Subcutaneous abdominal adipose tissue (tissue), 5 donors: Measurements from ENCODE around the gene GMEB2.
"Not testable (repeated sequence)": the region's sequence is repeated elsewhere in the genome, so short reads cannot be mapped to it uniquely, and the experiment has no call there.

Source experiments
- H3K27ac ChIP-seq: one replicate; pipeline ENCODE4 v1.7.0; 2013; ENCODE audit warnings: low read depth, mild to moderate bottlenecking, inconsistent platforms, low read length, moderate library complexity
- H3K27me3 ChIP-seq, 5 donors: one replicate each; pipeline ENCODE4 v1.7.0; 2013; ENCODE audit warnings: low read length in 5 of 5, inconsistent platforms in 1 of 5; ENCODE audit not compliant: control insufficient read depth in 5 of 5, insufficient read depth in 4 of 5
- H3K36me3 ChIP-seq, 5 donors: one replicate each; pipeline ENCODE4 v1.7.0; 2013; ENCODE audit warnings: low read length in 5 of 5; ENCODE audit not compliant: control insufficient read depth in 5 of 5, insufficient read depth in 5 of 5
- H3K4me1 ChIP-seq, 5 donors: one replicate each; pipeline ENCODE4 v1.7.0; 2013; ENCODE audit warnings: low read length in 5 of 5, mild to moderate bottlenecking in 3 of 5, moderate library complexity in 1 of 5; ENCODE audit not compliant: control insufficient read depth in 5 of 5, insufficient read depth in 5 of 5
- H3K4me3 ChIP-seq, 5 donors: one replicate each; pipeline ENCODE4 v1.7.0; 2013; ENCODE audit warnings: low read length in 5 of 5, low read depth in 1 of 5
- H3K9ac ChIP-seq, 5 donors: one replicate each; pipeline ENCODE4 v1.7.0; 2013; ENCODE audit warnings: low read length in 5 of 5, mild to moderate bottlenecking in 4 of 5, moderate library complexity in 3 of 5
- H3K9me3 ChIP-seq, 5 donors: one replicate each; pipeline ENCODE4 v1.7.0; 2013; ENCODE audit warnings: low read length in 5 of 5; ENCODE audit not compliant: control insufficient read depth in 5 of 5
- donor health status: healthy.
- donor health status: healthy.
- donor health status: healthy.
- donor health status: healthy.
- donor health status: healthy.

GMEB2 gene

GRCh38 chr20:63601679-63602078, 25.2 kb downstream of the GMEB2 start:
- not testable (repeated sequence) for H3K27ac ChIP-seq, H3K4me1 ChIP-seq, H3K9me3 ChIP-seq, H3K4me3 ChIP-seq, H3K27me3 ChIP-seq, H3K9ac ChIP-seq
- peaks cover 0 to 64% (median 53%) of the 10 kb centered on the region in 5 donors for H3K36me3 ChIP-seq

- no peak overlapping the region for H3K9ac ChIP-seq
- H3K4me1 ChIP-seq: peaks cover 0 to under 1% (median 0%) of the 10 kb centered on the region in 5 donors
- no peaks in the 10 kb centered on the region for H3K27me3 ChIP-seq
- H3K27ac ChIP-seq: no peak overlapping the region
- H3K36me3 ChIP-seq: peaks cover 0 to 78% (median 64%) of the 10 kb centered on the region in 5 donors
- no peak overlapping the region for H3K4me3 ChIP-seq
- H3K9me3 ChIP-seq: no peaks in the 10 kb centered on the region
Observed at GRCh38 chr20:63599396-63600050, 27.4 kb downstream of the GMEB2 start.

GRCh38 chr20:63598479-63599395, 28.2 kb downstream of the GMEB2 start:
- H3K27ac ChIP-seq: no peak overlapping the region
- peaks cover 0 to 5% (median 0%) of the 10 kb centered on the region in 5 donors for H3K4me1 ChIP-seq
- peaks cover 0 to 75% (median 63%) of the 10 kb centered on the region in 5 donors for H3K36me3 ChIP-seq
- no peak overlapping the region for H3K9ac ChIP-seq
- no peak overlapping the region for H3K4me3 ChIP-seq
- H3K9me3 ChIP-seq: no peaks in the 10 kb centered on the region
- no peaks in the 10 kb centered on the region for H3K27me3 ChIP-seq

- peaks cover 0 to 5% (median 0%) of the 10 kb centered on the region in 5 donors for H3K4me1 ChIP-seq
- H3K9me3 ChIP-seq: no peaks in the 10 kb centered on the region
- no peak overlapping the region for H3K9ac ChIP-seq
- H3K27me3 ChIP-seq: no peaks in the 10 kb centered on the region
- peaks cover 0 to 76% (median 67%) of the 10 kb centered on the region in 5 donors for H3K36me3 ChIP-seq
- no peak overlapping the region for H3K4me3 ChIP-seq
- no peak overlapping the region for H3K27ac ChIP-seq
Observed at GRCh38 chr20:63597651-63598478, 29.0 kb downstream of the GMEB2 start.

DNA sequence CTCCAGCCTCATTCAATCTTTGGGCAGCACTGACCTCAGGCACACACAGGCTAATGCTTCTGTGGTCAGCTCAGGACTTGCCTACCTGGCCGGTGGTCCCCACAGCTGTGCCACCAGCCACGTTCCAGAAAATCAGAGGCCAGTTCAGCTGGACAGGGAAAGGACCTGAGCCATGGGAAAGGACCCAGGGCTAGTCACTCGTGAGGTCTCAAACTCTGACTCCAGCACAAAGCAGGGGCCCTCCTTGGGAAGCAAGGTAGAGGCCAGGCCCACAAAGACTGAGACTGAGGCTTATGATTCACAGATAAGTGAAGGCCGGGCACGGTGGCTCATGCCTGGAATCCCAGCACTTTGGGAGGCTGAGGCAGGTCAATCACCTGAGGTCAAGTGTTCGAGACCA, 30.5 kb downstream of the GMEB2 start:
- no peaks in the 10 kb centered on the region for H3K27me3 ChIP-seq
- H3K9ac ChIP-seq: no peak overlapping the region
- no peaks in the 10 kb centered on the region for H3K9me3 ChIP-seq
- H3K4me1 ChIP-seq: peaks cover 0 to 5% (median 0%) of the 10 kb centered on the region in 5 donors
- H3K27ac ChIP-seq: no peak overlapping the region
- H3K4me3 ChIP-seq: no peak overlapping the region
- H3K36me3 ChIP-seq: peaks cover 0 to 76% (median 70%) of the 10 kb centered on the region in 5 donors

GRCh38 chr20:63595416-63596127, 31.3 kb downstream of the GMEB2 start:
- Histone ChIP-seq H3K4me1 (peaks cover 0 to 5% (median 0%) of the 10 kb centered on the region in 5 donors), H3K9ac (no peak overlapping the region), H3K27me3 (no peaks in the 10 kb centered on the region), H3K27ac (no peak overlapping the region), H3K4me3 (no peak overlapping the region), H3K9me3 (no peaks in the 10 kb centered on the region), H3K36me3 (peaks cover 0 to 76% (median 70%) of the 10 kb centered on the region in 5 donors)

GRCh38 chr20:63594043-63594561, 32.8 kb downstream of the GMEB2 start:
- Histone ChIP-seq H3K27ac (no peak overlapping the region), H3K36me3 (peaks cover 0 to 82% (median 76%) of the 10 kb centered on the region in 5 donors), H3K4me1 (peaks cover 0 to 5% (median 0%) of the 10 kb centered on the region in 5 donors), H3K4me3 (no peak overlapping the region), H3K27me3 (no peaks in the 10 kb centered on the region), H3K9me3 (no peaks in the 10 kb centered on the region), H3K9ac (no peak overlapping the region)

DNA sequence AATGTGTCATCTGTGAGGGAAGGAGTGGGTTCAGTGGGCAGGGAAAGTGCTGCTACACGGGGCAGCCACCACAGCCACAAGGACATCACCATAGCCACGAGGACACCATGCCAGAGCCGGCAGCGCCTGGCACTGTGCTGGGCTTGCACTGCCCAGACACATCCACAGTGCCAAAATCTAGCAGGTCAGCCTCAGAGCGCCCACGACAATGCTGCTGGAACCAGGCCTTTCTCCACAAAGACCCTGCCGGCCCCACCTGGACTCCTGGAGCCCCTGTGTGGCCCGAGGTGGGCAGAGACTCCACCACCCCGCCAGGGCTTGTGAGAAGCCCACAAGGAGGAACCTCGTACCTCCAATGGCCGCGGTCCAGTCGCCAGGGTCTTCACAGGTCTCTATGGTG, 34.2 kb downstream of the GMEB2 start:
- peaks cover 0 to 81% (median 65%) of the 10 kb centered on the region in 5 donors for H3K36me3 ChIP-seq
- no peak overlapping the region for H3K9ac ChIP-seq
- no peak overlapping the region for H3K4me3 ChIP-seq

DNA sequence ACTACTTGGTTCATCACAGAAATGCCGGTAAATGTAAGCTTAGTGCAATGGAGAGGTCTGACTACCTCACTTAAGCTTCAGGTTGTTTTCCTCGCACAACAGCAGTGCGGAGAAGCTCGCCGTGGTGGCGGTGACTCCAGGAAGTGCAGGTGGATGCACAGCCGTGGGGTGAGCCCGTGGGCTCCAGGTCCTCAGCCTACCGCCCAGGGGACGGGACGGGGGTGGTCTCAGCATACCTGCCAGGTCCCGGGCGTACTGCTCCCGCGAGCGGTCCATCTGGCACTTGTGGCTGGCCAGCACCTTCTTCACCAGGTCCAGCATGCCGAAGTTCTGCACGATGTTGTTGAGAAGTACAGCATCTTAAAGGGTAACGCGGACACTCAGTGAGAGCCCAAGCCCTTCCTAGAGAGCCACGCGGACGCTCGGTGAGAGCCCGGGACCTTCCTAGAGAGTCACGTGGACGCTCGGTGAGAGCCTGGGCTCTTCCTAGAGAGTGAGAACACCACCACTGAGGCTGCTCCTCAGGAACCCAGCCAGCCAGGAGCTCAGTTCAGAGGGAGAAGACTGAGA, 35.0 kb downstream of the GMEB2 start:
- Histone ChIP-seq H3K36me3 (peaks cover 0 to 74% (median 62%) of the 10 kb centered on the region in 5 donors), H3K27me3 (no peaks in the 10 kb centered on the region)

More for the DNA sequence above, 34.2 kb downstream of the GMEB2 start:
- peaks cover 0 to 14% (median 4%) of the 10 kb centered on the region in 5 donors for H3K4me1 ChIP-seq
- no peaks in the 10 kb centered on the region for H3K9me3 ChIP-seq
- H3K27ac ChIP-seq: no peak overlapping the region
- no peaks in the 10 kb centered on the region for H3K27me3 ChIP-seq

More for the DNA sequence above, 35.0 kb downstream of the GMEB2 start:
- Histone ChIP-seq H3K4me3 (no peak overlapping the region), H3K27ac (no peak overlapping the region), H3K9me3 (no peaks in the 10 kb centered on the region), H3K4me1 (peaks cover 0 to 21% (median 4%) of the 10 kb centered on the region in 5 donors), H3K9ac (no peak overlapping the region)
